GM10266 (cell line): ENCODE results near the gene ZBTB20.

Experiments
- DNase-seq: peaks from one replicate; pipeline ENCODE4 v3.0.0; 2012; ENCODE audit errors: extremely low spot score
- CTCF ChIP-seq: IDR thresholded peaks from 2 replicates; pipeline ENCODE4 v1.5.1; 2012; ENCODE audit warnings: mild to moderate bottlenecking, low read depth; ENCODE audit not compliant: control insufficient read depth, insufficient read depth; ENCODE audit errors: missing control alignments

ZBTB20 gene

GRCh38 chr3:114286266-114286665 is 860.8 kb downstream of the ZBTB20 start:
- TF ChIP-seq CTCF, result no peak
- no peak for DNase-seq

GRCh38 chr3:114285648-114286230 is 861.3 kb downstream of the ZBTB20 start:
- TF ChIP-seq CTCF, result no peak
- no peak for DNase-seq

- TF ChIP-seq CTCF, result no peak
- DNase-seq, result no peak
Measured at GRCh38 chr3:114284644-114285043, 862.4 kb downstream of the ZBTB20 start.
